ENCODE measurements around the gene FBXO30. TPM values are rescaled to one million over a fixed set of nuclear protein-coding genes. Genes with fewer than 3 reads are reported as not detected.

FBXO30 gene
- total and polyA plus RNA-seq, 2 experiments from 2014 or later: 8.5 to 12.6 TPM

GRCh38 chr6:145813285-145814034 is 1.1 kb downstream of the FBXO30 start:
- peak overlapping the region; percentile 96 for H3K27ac ChIP-seq
- DNase-seq: peak; percentile 86
- no peaks in the 10 kb centered on the region for H3K9me3 ChIP-seq (ENCODE audit: low read depth)
- H3K4me3 ChIP-seq: peak overlapping the region; percentile 92
- TF ChIP-seq EZH2 (IDR thresholded peaks at IDR 0.05; ENCODE audit: insufficient read depth, poor library complexity, severe bottlenecking) (no peak), EZH2phosphoT487 (IDR thresholded peaks at IDR 0.05; ENCODE audit: insufficient read depth, low read depth) (no peak)
- peak overlapping the region; percentile 97 for H3K4me2 ChIP-seq (ENCODE audit: unreplicated experiment)
- 5% methylated on average over 12 of the region's 12 CpGs for WGBS, 2 experiments (ENCODE audit: low coverage in 1 of 2, low lambda C conversion rate in 2 of 2, missing lambda C conversion rate in 2 of 2)
- peaks cover 48% of the 10 kb centered on the region for H3K4me1 ChIP-seq (ENCODE audit: insufficient read depth)
- H3K27me3 ChIP-seq (replicated peaks; ENCODE audit: insufficient read depth): no peaks in the 10 kb centered on the region
- H3K36me3 ChIP-seq (ENCODE audit: low read depth): no peaks in the 10 kb centered on the region; the same call in 1 of the 2 replicates
- peaks cover 68% of the 10 kb centered on the region for H3K79me2 ChIP-seq (ENCODE audit: insufficient read depth)
- H3F3A ChIP-seq (ENCODE audit: insufficient read depth): peaks cover 19% of the 10 kb centered on the region
- H4K20me1 ChIP-seq (ENCODE audit: insufficient read depth): peaks cover 3% of the 10 kb centered on the region; the same call in 1 of the 2 replicates
- peak overlapping the region; percentile 90 for H3K9ac ChIP-seq
- in situ Hi-C loops (cut with MboI): no loop called here
- no peaks in the 10 kb centered on the region for H3K9me2 ChIP-seq (ENCODE audit: insufficient read depth)
- H2AFZ ChIP-seq: peak overlapping the region; percentile 99

GRCh38 chr6:145811741-145812140 is 2.9 kb downstream of the FBXO30 start:
- Histone ChIP-seq H4K20me1 (ENCODE audit: insufficient read depth) (peaks cover 4% of the 10 kb centered on the region; the same call in 1 of the 2 replicates), H3K4me3 (peak overlapping the region; percentile 92), H3K36me3 (ENCODE audit: low read depth) (no peaks in the 10 kb centered on the region; the same call in 1 of the 2 replicates), H2AFZ (no peak overlapping the region), H3K79me2 (ENCODE audit: insufficient read depth) (peaks cover 85% of the 10 kb centered on the region), H3F3A (ENCODE audit: insufficient read depth) (peaks cover 19% of the 10 kb centered on the region), H3K9me3 (ENCODE audit: low read depth) (no peaks in the 10 kb centered on the region), H3K9ac (no peak overlapping the region), H3K27me3 (replicated peaks; ENCODE audit: insufficient read depth) (no peaks in the 10 kb centered on the region), H3K4me1 (ENCODE audit: insufficient read depth) (peaks cover 48% of the 10 kb centered on the region), H3K27ac (no peak overlapping the region), H3K9me2 (ENCODE audit: insufficient read depth) (no peaks in the 10 kb centered on the region), H3K4me2 (ENCODE audit: unreplicated experiment) (peak overlapping the region; percentile 97)
- TF ChIP-seq EZH2phosphoT487 (IDR thresholded peaks at IDR 0.05; ENCODE audit: insufficient read depth, low read depth): no peak
- TF ChIP-seq EZH2 (IDR thresholded peaks at IDR 0.05; ENCODE audit: insufficient read depth, poor library complexity, severe bottlenecking): no peak
- in situ Hi-C loops (cut with MboI): no loop called here
- WGBS, 2 experiments (ENCODE audit: low coverage in 1 of 2, low lambda C conversion rate in 2 of 2, missing lambda C conversion rate in 2 of 2): 100% methylated on average over 1 of the region's 1 CpG
- DNase-seq: no peak

GRCh38 chr6:145809785-145810184 is 4.8 kb downstream of the FBXO30 start:
- TF ChIP-seq EZH2 (IDR thresholded peaks at IDR 0.05; ENCODE audit: insufficient read depth, poor library complexity, severe bottlenecking) (no peak), EZH2phosphoT487 (IDR thresholded peaks at IDR 0.05; ENCODE audit: insufficient read depth, low read depth) (no peak)
- Histone ChIP-seq H3K4me3 (0 out of 2 replicates have a peak overlapping the region, but pooled peaks have one; percentile 9), H4K20me1 (ENCODE audit: insufficient read depth) (peaks cover 4% of the 10 kb centered on the region; the same call in 1 of the 2 replicates), H3K27me3 (replicated peaks; ENCODE audit: insufficient read depth) (no peaks in the 10 kb centered on the region), H3K79me2 (ENCODE audit: insufficient read depth) (peaks cover 95% of the 10 kb centered on the region), H3K9me2 (ENCODE audit: insufficient read depth) (no peaks in the 10 kb centered on the region), H3K27ac (peak overlapping the region; percentile 8; the same call in 1 of the 2 replicates), H2AFZ (no peak overlapping the region), H3F3A (ENCODE audit: insufficient read depth) (peaks cover 19% of the 10 kb centered on the region), H3K9ac (no peak overlapping the region; the same call in 1 of the 2 replicates), H3K4me1 (ENCODE audit: insufficient read depth) (peaks cover 41% of the 10 kb centered on the region), H3K9me3 (ENCODE audit: low read depth) (no peaks in the 10 kb centered on the region), H3K4me2 (ENCODE audit: unreplicated experiment) (peak overlapping the region; percentile 53), H3K36me3 (ENCODE audit: low read depth) (peaks cover 15% of the 10 kb centered on the region)
- WGBS, 2 experiments (ENCODE audit: low coverage in 1 of 2, low lambda C conversion rate in 2 of 2, missing lambda C conversion rate in 2 of 2): 82 to 90% methylated on average over 1 of the region's 1 CpG
- DNase-seq: peak; percentile 74
- in situ Hi-C loops (cut with MboI): no loop called here

GRCh38 chr6:145809211-145809610 is 5.4 kb downstream of the FBXO30 start:
- peaks cover 4% of the 10 kb centered on the region; the same call in 1 of the 2 replicates for H4K20me1 ChIP-seq (ENCODE audit: insufficient read depth)
- no peak overlapping the region for H2AFZ ChIP-seq
- peak; percentile 6 for DNase-seq
- peak overlapping the region; percentile 53 for H3K4me2 ChIP-seq (ENCODE audit: unreplicated experiment)
- TF ChIP-seq EZH2 (IDR thresholded peaks at IDR 0.05; ENCODE audit: insufficient read depth, poor library complexity, severe bottlenecking) (no peak), EZH2phosphoT487 (IDR thresholded peaks at IDR 0.05; ENCODE audit: insufficient read depth, low read depth) (no peak)
- H3K36me3 ChIP-seq (ENCODE audit: low read depth): peaks cover 20% of the 10 kb centered on the region
- H3K9me2 ChIP-seq (ENCODE audit: insufficient read depth): no peaks in the 10 kb centered on the region
- peaks cover 41% of the 10 kb centered on the region for H3K4me1 ChIP-seq (ENCODE audit: insufficient read depth)
- no peaks in the 10 kb centered on the region for H3K9me3 ChIP-seq (ENCODE audit: low read depth)
- H3K4me3 ChIP-seq: 0 out of 2 replicates have a peak overlapping the region, but pooled peaks have one; percentile 9
- peaks cover 100% of the 10 kb centered on the region for H3K79me2 ChIP-seq (ENCODE audit: insufficient read depth)
- peaks cover 19% of the 10 kb centered on the region for H3F3A ChIP-seq (ENCODE audit: insufficient read depth)
- 0 out of 2 replicates have a peak overlapping the region, but pooled peaks have one; percentile 8 for H3K27ac ChIP-seq
- in situ Hi-C loops (cut with MboI): no loop called here
- H3K27me3 ChIP-seq (replicated peaks; ENCODE audit: insufficient read depth): no peaks in the 10 kb centered on the region
- H3K9ac ChIP-seq: no peak overlapping the region
